PC-3 (cell line): ENCODE measurements around the gene SRSF1. TPM values are rescaled to one million over a fixed set of nuclear protein-coding genes. Genes with fewer than 3 reads are reported as not detected.

ENCODE experiments used
- ATAC-seq: fragments of 200-7000 bp; cut with Tn5 transposase; 2 replicates; pipeline ENCODE4 v1.9.1; 2020; ENCODE audit warnings: mild to moderate bottlenecking, moderate library complexity
- BruUV-seq: library from RNA; stranded (reverse); fragments of 400-500 nt; replicated peaks from 2 replicates; lab custom pipeline; 2021; lab: Mats Ljungman, UMichigan
- CTCF ChIA-PET: fragments of 300-600 bp; sonication (Branson Sonifier 250); formaldehyde crosslinking; loops from one replicate; lab custom pipeline; 2022; ENCODE audit warnings: antibody characterized with exemption; lab: Charles Lee
- POLR2A ChIA-PET: fragments of 300-600 bp; sonication (Branson Sonifier 250); formaldehyde crosslinking; loops from one replicate; lab custom pipeline; 2022; ENCODE audit warnings: antibody characterized with exemption; ENCODE audit not compliant: unreplicated experiment; lab: Charles Lee
- DNase-seq: peaks from one replicate; pipeline ENCODE4 v3.0.0-alpha.2; 2015
- H2AFZ ChIP-seq: fragments of 300-600 bp; sonication (generic); 2 replicates; pipeline ENCODE4 v1.6.0; 2016; ENCODE audit warnings: antibody characterized with exemption, low read length
- H3F3A ChIP-seq: fragments of 300-600 bp; sonication (generic); one replicate; pipeline ENCODE4 v1.6.0; 2017; ENCODE audit warnings: antibody characterized with exemption, low read length, control low read depth, mild to moderate bottlenecking; ENCODE audit not compliant: unreplicated experiment
- H3K27ac ChIP-seq: fragments of 300-600 bp; sonication (generic); 2 replicates; pipeline ENCODE4 v1.5.1; 2016; ENCODE audit warnings: mild to moderate bottlenecking, low read length
- H3K27me3 ChIP-seq: fragments of 300-600 bp; sonication (generic); 2 replicates; pipeline ENCODE4 v1.6.1; 2016; ENCODE audit warnings: low read length, mixed read lengths
- H3K36me3 ChIP-seq: fragments of 300-600 bp; sonication (generic); 2 replicates; pipeline ENCODE4 v1.6.1; 2016; ENCODE audit warnings: low read depth, mixed run types, low read length, mixed read lengths
- H3K4me1 ChIP-seq: fragments of 300-600 bp; sonication (generic); 2 replicates; pipeline ENCODE4 v1.5.1; 2016; ENCODE audit warnings: low read length; ENCODE audit not compliant: insufficient read depth
- H3K4me2 ChIP-seq: fragments of 300-600 bp; sonication (generic); 2 replicates; pipeline ENCODE4 v1.6.0; 2016; ENCODE audit warnings: low read length
- H3K4me3 ChIP-seq: fragments of 300-600 bp; sonication (generic); 2 replicates; pipeline ENCODE4 v1.5.1; 2016; ENCODE audit warnings: mild to moderate bottlenecking, low read length, mixed read lengths
- H3K79me2 ChIP-seq: fragments of 300-600 bp; sonication (generic); 2 replicates; pipeline ENCODE4 v1.6.1; 2017; ENCODE audit warnings: low read length, mixed read lengths
- H3K9ac ChIP-seq: fragments of 300-600 bp; sonication (generic); 2 replicates; pipeline ENCODE4 v1.6.0; 2016; ENCODE audit warnings: mild to moderate bottlenecking, low read length
- H3K9me2 ChIP-seq: fragments of 300-600 bp; sonication (generic); replicated peaks from 2 replicates; pipeline ENCODE4 v1.6.1; 2016; ENCODE audit warnings: mixed run types, low read length, mixed read lengths
- H3K9me3 ChIP-seq: fragments of 300-600 bp; sonication (generic); 2 replicates; pipeline ENCODE4 v1.6.1; 2016; ENCODE audit warnings: low read length, mixed read lengths
- H4K20me1 ChIP-seq: fragments of 300-600 bp; sonication (generic); 2 replicates; pipeline ENCODE4 v1.6.1; 2016; ENCODE audit warnings: low read length, mixed read lengths
- EZH2 ChIP-seq: fragments of 300-600 bp; sonication (generic); IDR thresholded peaks from one replicate; pipeline ENCODE4 v1.6.1; 2017; ENCODE audit warnings: antibody characterized with exemption, mild to moderate bottlenecking, low read length; ENCODE audit not compliant: unreplicated experiment
- EZH2phosphoT487 ChIP-seq: fragments of 300-600 bp; sonication (generic); IDR thresholded peaks from 2 replicates; pipeline ENCODE4 v1.6.1; 2018; ENCODE audit warnings: mild to moderate bottlenecking, antibody characterized with exemption, low read length, borderline replicate concordance
- intact Hi-C: fragments of 100-400 bp; cut with micrococcal nuclease; formaldehyde crosslinking; loops from 2 replicates; pipeline ENCODE4 v1.9.0; 2023
- total RNA-seq: library from RNA; depleted of rRNA; stranded (reverse); fragments of >200 nt; gene quantifications from 2 replicates; pipeline ENCODE4 v1.2.3, GENCODE V29; 2014
- TF ChIP-seq, protein P1 (sequence below): fragments of 300-600 bp; sonication (generic); conservative IDR thresholded peaks from 2 replicates; pipeline ENCODE4 v1.5.1; 2017; ENCODE audit warnings: antibody characterized with exemption, low read depth, mild to moderate bottlenecking, low read length

The SRSF1 gene
- total RNA-seq, 1 experiment from 2014 or later, result 325 TPM

DNA sequence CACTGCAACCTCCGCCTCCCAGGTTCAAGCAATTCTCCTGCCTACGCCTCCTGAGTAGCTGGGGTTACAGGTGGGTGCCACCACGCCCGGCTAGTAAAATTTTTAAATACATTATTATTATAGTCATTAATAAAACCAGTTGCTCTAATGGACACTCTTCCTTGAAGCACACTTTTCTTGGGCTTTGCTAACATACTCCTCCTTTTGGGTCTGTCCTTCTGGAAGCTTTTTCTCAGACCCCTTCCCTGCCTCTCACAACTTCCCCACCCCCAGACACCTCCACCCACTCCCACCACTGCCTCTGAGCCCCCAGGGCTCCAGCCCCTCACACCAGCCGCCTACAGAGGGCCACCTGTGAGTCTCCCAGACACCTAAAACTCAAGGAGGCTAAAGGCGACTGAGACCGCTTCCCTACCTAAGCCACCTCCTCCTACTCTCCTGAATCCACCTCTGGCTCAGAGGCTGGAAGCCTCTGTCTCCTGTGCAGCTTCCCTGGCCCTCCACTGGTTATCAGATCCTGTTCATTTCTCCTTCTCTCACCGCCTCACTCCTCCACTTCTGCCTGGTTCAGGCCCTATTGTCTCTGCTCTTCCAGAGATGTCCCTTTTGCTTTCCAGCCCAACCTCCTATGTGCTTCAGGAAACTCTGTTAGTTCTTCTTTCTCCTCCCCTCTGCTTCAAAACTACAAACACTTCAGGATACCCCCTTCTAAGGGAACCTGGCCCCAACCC is 49.8 kb downstream of the SRSF1 start:
- ChIA-PET CTCF (no interaction called here), POLR2A (no interaction called here)
- Histone ChIP-seq H3K4me2 (no peak overlapping the region), H3K4me1 (peaks cover 31% of the 10 kb centered on the region), H3F3A (no peaks in the 10 kb centered on the region), H3K79me2 (peaks cover 32% of the 10 kb centered on the region), H3K27ac (no peak overlapping the region), H3K9me3 (no peaks in the 10 kb centered on the region), H3K9me2 (no peaks in the 10 kb centered on the region), H3K27me3 (no peaks in the 10 kb centered on the region), H4K20me1 (no peaks in the 10 kb centered on the region), H3K9ac (no peak overlapping the region), H2AFZ (no peak overlapping the region), H3K36me3 (no peaks in the 10 kb centered on the region), H3K4me3 (no peak overlapping the region)
- ATAC-seq (no peak), DNase-seq (no peak)
- intact Hi-C loops, result loop anchor here (2.0 kb wide), 1 partner anchor 28 kb away; no protein-coding TSS in a partner anchor
- no peak for TF ChIP-seq EZH2
- TF ChIP-seq, protein P1, sequence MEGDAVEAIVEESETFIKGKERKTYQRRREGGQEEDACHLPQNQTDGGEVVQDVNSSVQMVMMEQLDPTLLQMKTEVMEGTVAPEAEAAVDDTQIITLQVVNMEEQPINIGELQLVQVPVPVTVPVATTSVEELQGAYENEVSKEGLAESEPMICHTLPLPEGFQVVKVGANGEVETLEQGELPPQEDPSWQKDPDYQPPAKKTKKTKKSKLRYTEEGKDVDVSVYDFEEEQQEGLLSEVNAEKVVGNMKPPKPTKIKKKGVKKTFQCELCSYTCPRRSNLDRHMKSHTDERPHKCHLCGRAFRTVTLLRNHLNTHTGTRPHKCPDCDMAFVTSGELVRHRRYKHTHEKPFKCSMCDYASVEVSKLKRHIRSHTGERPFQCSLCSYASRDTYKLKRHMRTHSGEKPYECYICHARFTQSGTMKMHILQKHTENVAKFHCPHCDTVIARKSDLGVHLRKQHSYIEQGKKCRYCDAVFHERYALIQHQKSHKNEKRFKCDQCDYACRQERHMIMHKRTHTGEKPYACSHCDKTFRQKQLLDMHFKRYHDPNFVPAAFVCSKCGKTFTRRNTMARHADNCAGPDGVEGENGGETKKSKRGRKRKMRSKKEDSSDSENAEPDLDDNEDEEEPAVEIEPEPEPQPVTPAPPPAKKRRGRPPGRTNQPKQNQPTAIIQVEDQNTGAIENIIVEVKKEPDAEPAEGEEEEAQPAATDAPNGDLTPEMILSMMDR, result no peak
- TF ChIP-seq EZH2phosphoT487, result no peak
- no TSS peak for BruUV-seq

DNA sequence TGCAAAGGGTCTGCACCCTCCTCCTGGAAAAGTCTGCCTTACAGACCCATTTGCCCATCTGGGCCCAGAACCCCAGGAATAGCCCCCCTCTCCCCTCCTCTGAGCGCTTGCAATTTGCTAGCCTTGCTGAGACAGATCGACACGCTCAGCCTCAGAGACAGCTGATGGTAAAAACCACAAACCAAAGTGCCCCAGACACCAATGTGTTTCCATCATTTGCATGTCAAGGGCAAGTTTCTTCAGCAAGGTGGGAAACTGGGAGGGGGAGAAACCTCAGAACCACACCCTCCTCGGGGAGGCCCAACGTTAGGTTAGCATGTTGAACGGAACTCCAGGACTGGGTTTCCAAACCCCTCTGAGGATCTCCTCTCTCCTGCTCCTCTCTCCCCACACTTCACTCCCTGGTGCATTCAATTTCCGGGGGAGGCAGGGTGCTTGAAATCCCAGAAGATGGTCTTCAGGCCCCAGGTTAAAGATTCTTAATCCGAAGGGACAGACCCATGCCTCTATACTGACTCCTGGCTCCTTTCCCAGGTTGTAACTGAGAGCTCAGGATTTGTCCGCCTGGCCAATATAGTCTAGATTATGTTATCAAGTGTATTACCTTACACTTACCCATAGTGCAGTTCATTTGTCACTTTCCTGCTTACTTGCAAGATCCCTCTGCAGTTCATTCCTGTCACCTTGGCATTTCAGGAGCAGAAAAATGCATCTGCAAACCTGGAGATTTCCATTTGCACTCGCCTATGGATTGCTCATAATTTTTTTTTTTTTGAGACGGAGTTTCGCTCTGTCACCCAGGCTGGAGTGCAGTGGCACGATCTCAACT is 50.5 kb downstream of the SRSF1 start:
- no peak overlapping the region for H3K27ac ChIP-seq
- intact Hi-C loops, result loop anchor here (2.0 kb wide), 1 partner anchor 28 kb away; no protein-coding TSS in a partner anchor
- no peaks in the 10 kb centered on the region for H4K20me1 ChIP-seq
- H3K27me3 ChIP-seq, result no peaks in the 10 kb centered on the region
- H3K9ac ChIP-seq, result no peak overlapping the region
- H3K9me2 ChIP-seq, result no peaks in the 10 kb centered on the region
- no peak overlapping the region for H2AFZ ChIP-seq
- CTCF ChIA-PET, result interaction anchor here (1.1 kb wide), 2 partner anchors 16 to 81 kb away, joined by 3 to 4 read pairs; no protein-coding TSS in a partner anchor
- H3K79me2 ChIP-seq, result peaks cover 39% of the 10 kb centered on the region
- no peak for DNase-seq
- H3K9me3 ChIP-seq, result no peaks in the 10 kb centered on the region
- H3K4me3 ChIP-seq, result peak overlapping the region; percentile 86; the same call in 1 of the 2 replicates
- no peak for ATAC-seq
- H3K4me2 ChIP-seq, result peak overlapping the region; percentile 100
- no peaks in the 10 kb centered on the region for H3K36me3 ChIP-seq
- BruUV-seq, result no TSS peak
- no peaks in the 10 kb centered on the region for H3F3A ChIP-seq
- POLR2A ChIA-PET, result interaction anchor here (0.6 to 1.1 kb wide), 2 partner anchors 29 to 30 kb away, joined by 3 read pairs; no protein-coding TSS in a partner anchor
- peaks cover 36% of the 10 kb centered on the region for H3K4me1 ChIP-seq
- TF ChIP-seq, protein P1, result no peak
- TF ChIP-seq EZH2 (no peak), EZH2phosphoT487 (no peak)
